ENCODE results near the gene ANKRD52. TPM values are rescaled to one million over a fixed set of nuclear protein-coding genes. Genes with fewer than 3 reads are reported as not detected.

The ANKRD52 gene
- total and polyA plus RNA-seq, 9 of the 15 experiments (the other 6 are each of a cell fraction or from before 2014, with no cell fraction given), result 0.52 to 46.8 (median 7.9) TPM

- TF ChIP-seq SRF (CRISPR knock-in tag; IDR thresholded peaks at IDR 0.05), result no peak
- no peak for TF ChIP-seq PYGO2 (tag; IDR thresholded peaks at IDR 0.05)
- no peak for TF ChIP-seq SRSF9 (IDR thresholded peaks at IDR 0.05; ENCODE audit: borderline replicate concordance, low read depth, low read length)
- TF ChIP-seq ZNF76 (CRISPR knock-in tag; IDR thresholded peaks at IDR 0.05; ENCODE audit: borderline replicate concordance), result no peak
- TF ChIP-seq DACH1 (IDR thresholded peaks at IDR 0.05; ENCODE audit: partially characterized antibody), result no peak
- TF ChIP-seq MTF1 (CRISPR knock-in tag; IDR thresholded peaks at IDR 0.05; ENCODE audit: borderline replicate concordance), result no peak
- TF ChIP-seq MED1 (CRISPR knock-in tag; IDR thresholded peaks at IDR 0.05; ENCODE audit: borderline replicate concordance), result no peak
- no peak for TF ChIP-seq ZNF133 (CRISPR knock-in tag; IDR thresholded peaks at IDR 0.05)
- TF ChIP-seq DLX4 (CRISPR knock-in tag; IDR thresholded peaks at IDR 0.05), result no peak
- TF ChIP-seq BHLHE40 (IDR thresholded peaks at IDR 0.05; ENCODE audit: low read length), result 0 out of 2 replicates have a peak, but pooled peaks have one; percentile 10
- no peak for TF ChIP-seq XRCC4 (IDR thresholded peaks at IDR 0.05; ENCODE audit: extremely low read depth, insufficient read depth, insufficient read length)
- TF ChIP-seq ZFX (CRISPR knock-in tag; IDR thresholded peaks at IDR 0.05), result no peak
- no peak for TF ChIP-seq NBN (IDR thresholded peaks at IDR 0.05; ENCODE audit: low read depth)
- TF ChIP-seq, protein P1, sequence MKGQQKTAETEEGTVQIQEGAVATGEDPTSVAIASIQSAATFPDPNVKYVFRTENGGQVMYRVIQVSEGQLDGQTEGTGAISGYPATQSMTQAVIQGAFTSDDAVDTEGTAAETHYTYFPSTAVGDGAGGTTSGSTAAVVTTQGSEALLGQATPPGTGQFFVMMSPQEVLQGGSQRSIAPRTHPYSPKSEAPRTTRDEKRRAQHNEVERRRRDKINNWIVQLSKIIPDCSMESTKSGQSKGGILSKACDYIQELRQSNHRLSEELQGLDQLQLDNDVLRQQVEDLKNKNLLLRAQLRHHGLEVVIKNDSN (CRISPR knock-in tag; IDR thresholded peaks at IDR 0.05), result no peak
- no peak for TF ChIP-seq NEUROD1 (IDR thresholded peaks at IDR 0.05; ENCODE audit: borderline replicate concordance, low read depth, low read length, partially characterized antibody)
- no peak for TF ChIP-seq ZNF561 (CRISPR knock-in tag; conservative IDR thresholded peaks at IDR 0.05)
- TF ChIP-seq, protein P2, sequence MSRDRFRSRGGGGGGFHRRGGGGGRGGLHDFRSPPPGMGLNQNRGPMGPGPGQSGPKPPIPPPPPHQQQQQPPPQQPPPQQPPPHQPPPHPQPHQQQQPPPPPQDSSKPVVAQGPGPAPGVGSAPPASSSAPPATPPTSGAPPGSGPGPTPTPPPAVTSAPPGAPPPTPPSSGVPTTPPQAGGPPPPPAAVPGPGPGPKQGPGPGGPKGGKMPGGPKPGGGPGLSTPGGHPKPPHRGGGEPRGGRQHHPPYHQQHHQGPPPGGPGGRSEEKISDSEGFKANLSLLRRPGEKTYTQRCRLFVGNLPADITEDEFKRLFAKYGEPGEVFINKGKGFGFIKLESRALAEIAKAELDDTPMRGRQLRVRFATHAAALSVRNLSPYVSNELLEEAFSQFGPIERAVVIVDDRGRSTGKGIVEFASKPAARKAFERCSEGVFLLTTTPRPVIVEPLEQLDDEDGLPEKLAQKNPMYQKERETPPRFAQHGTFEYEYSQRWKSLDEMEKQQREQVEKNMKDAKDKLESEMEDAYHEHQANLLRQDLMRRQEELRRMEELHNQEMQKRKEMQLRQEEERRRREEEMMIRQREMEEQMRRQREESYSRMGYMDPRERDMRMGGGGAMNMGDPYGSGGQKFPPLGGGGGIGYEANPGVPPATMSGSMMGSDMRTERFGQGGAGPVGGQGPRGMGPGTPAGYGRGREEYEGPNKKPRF (IDR thresholded peaks at IDR 0.05; ENCODE audit: low read depth, low read length), result no peak
- TF ChIP-seq CBFB (CRISPR knock-in tag; IDR thresholded peaks at IDR 0.05), result no peak
- TF ChIP-seq SAFB2 (IDR thresholded peaks at IDR 0.05; ENCODE audit: borderline replicate concordance, low read depth, low read length, severe bottlenecking), result no peak
- TF ChIP-seq COPS2 (conservative IDR thresholded peaks at IDR 0.05), result no peak
- no peak for TF ChIP-seq TSC22D4 (tag; IDR thresholded peaks at IDR 0.05)
- no peak for TF ChIP-seq CREB3L1 (IDR thresholded peaks at IDR 0.05; ENCODE audit: borderline replicate concordance, low read depth)
- TF ChIP-seq ZEB2 (IDR thresholded peaks at IDR 0.05), result no peak
- TF ChIP-seq, protein P3, sequence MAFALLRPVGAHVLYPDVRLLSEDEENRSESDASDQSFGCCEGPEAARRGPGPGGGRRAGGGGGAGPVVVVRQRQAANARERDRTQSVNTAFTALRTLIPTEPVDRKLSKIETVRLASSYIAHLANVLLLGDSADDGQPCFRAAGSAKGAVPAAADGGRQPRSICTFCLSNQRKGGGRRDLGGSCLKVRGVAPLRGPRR (CRISPR knock-in tag; IDR thresholded peaks at IDR 0.05), result no peak
- no peak for TF ChIP-seq MEF2D (tag; conservative IDR thresholded peaks at IDR 0.05; ENCODE audit: low read depth)
- no peak for TF ChIP-seq IRF2 (CRISPR knock-in tag; IDR thresholded peaks at IDR 0.05)
Measured at GRCh38 chr12:56221232-56221756, 36.9 kb downstream of the ANKRD52 start (continued).

Data from K562 (cell line).